ENCODE measurements around the gene CD151.

Gene CD151

DNA sequence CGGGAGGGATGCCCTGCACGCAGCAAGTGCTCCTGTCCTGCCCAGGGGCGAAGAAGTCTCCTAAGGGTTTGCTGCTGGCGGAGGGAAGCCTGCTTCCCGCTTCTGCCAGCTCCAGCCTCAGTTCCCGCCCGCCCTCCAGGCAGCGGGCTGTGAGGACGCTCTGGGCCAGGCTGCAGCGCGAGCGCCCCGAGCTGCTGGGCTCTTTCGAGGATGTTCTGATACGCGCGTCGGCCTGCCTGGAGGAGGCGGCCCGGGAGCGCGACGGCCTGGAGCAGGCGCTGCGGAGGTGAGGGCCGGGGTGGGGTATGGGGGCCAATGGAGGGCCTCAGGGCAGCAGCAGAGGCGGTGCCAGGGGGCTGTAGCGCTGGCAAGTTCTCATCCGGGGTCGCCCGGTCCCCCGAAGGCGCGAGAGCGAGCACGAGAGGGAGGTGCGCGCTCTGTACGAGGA lies 2.9 kb upstream of the CD151 start:
- DNase-seq, result no peak

DNA sequence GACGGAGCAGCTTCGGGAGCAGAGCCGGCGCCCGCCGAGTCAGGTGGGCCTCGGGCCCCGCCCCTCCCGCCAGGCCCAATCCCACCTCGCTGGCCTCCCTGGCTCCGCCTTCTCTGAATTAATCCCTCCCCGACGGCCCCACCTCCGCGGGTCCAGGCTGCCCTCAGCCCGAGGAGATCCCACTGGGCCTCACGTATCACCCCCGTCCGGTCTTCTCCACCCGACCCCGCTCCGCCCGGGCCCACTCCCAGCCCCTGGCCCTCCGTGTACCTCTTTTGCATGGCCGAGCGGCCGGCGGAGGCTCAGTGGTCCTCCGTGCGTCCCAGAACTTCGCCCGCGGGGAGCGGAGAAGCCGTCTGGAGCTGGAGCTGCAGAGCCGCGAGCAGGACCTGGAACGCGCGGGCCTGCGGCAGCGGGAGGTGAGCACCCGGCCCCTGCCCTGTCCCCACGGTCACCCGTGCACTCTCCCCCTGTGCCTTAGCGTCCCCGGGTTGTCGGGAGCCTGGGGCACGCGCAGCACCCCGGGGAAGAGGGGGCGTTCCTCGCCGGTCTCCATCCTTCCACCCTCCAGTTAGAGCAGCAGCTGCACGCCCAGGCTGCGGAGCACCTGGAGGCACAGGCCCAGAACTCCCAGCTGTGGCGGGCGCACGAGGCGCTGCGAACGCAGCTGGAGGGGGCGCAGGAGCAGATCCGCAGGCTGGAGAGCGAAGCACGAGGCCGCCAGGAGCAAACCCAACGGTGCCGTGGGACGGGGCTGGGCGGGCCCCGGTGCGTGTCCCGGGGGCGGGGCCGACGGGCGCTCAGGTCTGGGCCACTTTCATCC lies 2.2 kb upstream of the CD151 start:
- no peak for DNase-seq

DNA sequence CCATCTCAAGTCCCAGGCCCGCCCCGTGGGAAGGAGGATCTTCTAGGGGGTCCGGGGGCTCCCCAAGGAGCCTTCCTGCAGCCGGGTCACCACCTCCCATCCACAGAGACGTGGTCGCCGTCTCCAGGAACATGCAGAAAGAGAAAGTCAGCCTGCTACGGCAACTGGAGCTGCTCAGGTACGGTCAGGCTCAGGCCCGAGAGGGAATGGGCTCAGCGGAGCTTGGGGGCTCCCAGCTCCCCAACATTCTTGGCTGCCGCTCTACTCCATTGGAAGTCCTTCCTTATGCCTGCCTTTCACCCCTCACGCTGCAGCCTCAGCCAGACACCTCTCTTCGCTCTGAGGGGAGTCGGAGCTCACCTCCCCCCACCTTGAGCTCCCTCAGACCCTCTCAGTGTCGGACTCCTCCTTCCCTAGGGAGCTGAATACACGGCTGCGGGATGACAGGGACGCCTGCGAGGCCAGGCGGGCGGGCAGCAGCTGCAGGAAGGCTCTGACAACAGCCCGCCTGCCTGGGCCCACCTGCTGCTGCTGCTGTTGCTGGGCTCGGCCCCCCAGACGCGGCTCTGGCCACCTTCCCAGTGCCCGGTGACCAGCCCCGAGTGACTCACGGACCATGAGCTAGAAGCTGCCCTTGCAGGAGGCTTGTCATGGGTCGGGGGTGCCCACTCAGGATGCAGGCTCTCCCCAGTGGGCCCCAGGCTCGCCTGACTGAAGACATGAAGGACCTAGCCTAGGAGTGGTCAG lies 1.5 kb upstream of the CD151 start:
- DNase-seq, result no peak

DNA sequence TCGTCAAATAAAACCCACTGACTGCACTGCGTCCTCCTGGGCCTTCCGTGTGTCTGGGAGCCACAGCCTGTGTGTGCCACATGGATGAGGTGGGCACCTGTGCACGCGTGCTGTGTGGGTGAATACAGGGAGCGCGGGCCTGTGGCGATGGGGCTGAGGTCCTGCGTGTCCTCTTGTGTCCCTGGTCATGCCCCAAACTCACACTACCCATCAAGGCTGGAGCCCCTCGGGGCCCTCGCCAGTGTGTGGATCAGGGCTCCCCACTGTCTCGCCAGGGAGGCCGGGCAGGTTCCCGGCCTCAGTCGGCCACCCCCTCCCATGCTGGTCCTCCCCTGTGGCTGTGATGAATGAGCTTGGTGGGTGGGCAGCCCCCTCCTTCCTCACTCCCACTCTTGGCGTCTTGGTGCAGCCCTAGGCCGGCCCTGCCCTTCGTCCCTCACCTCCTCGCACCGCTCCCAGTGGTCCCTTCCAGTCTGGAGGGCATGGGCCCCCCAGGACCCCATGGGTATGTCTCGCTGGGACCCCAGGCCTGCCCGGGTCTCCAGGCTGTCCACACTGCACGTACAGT lies 707 bp upstream of the CD151 start:
- DNase-seq, result no peak

DNA sequence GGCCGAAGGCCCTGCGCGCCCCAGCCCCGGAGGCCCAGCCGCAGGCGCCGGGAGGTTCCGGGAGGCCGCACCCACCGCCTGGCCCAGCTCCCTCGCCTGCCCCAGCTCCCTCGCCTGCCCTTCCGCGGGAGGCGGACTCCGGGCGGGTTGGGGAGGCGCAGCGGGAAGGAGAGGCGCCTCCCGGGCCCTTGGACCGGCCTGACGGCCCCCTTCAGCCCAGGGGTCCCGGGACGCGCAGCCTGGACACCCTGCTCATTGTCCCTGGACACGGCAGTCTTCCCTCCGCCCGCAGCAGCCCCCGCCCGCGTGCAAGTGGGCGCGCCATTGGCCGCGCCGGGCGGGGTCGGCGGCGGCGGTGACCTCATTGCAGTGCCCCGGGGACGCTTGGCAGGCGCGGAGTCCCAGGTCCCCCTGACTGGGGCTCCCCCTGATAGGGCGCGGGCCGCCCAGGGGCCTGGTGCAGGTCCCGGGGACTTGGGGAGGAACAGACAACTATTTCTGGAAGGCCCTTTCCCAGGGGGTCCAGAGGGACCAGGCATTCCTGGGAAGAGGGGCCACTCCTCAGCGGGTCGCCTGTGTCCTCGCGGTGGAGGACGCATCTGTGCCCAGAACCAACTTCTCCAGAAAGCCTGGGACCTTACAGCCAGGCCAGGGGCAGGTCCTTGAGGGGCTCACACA lies 501 bp downstream of the CD151 start:
- no peak for DNase-seq

GRCh38 chr11:833849-834311 lies 1.1 kb downstream of the CD151 start:
- DNase-seq, result no peak

DNA sequence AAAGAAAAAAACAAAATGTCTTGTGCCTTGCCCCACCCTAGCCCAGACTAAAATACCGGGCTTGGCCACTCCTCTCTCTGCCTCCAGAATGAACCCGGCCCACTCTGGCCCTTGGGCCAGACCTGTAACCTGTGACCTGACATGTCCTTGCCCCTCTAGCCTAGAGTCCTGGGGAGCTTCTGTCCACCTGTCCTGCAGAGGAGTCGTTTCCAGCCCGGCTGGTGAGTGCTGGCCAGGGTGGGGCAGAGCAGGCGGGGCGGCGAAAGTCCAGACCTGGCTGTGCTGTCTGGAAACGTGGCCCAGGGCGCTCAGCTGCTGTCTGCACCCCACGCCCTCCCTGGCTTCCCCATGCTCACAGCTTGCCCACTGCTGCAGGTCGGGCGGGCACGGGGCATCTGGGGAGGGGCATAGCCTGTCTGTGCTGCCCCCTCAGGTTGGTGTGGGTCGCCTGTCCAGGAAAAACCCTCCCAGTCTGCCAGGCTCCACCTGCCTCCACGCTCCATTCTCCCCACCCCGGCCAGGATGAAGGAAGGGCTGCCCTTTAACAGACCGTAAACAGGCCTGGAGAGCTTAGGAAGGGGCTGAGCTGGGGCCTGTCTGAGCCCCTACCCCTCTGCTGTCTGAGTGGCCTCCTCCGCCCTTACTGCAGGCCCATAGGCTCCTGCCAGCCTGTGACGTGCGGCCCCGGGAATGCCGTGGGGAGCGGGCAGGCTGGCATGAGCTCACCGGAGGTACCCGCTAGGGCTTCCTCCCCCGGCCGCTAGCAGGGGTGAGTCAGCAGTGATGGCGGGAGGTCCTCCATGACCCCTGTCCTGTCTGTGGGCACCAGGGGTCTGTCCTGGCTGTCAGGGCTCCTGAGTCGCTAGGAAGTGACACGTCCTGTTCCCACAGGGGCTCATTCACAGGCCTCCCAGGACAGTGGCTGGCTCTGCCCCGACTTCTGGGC lies 1.9 kb downstream of the CD151 start:
- peak; percentile 97 for DNase-seq

DNA sequence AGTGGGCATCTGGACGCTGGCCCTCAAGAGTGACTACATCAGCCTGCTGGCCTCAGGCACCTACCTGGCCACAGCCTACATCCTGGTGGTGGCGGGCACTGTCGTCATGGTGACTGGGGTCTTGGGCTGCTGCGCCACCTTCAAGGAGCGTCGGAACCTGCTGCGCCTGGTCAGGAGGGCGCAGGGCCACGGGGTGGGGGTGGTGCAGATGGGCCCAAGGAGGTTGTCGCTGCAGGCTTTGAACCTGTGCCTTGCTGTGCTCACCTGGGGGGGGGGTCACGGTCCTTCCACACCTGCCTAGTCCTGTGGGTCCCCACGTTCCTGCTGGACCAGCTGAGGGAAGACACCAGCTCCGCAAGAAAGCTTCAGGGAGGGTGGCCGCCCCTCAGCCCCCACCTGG lies 3.5 kb downstream of the CD151 start:
- no peak for DNase-seq

DNA sequence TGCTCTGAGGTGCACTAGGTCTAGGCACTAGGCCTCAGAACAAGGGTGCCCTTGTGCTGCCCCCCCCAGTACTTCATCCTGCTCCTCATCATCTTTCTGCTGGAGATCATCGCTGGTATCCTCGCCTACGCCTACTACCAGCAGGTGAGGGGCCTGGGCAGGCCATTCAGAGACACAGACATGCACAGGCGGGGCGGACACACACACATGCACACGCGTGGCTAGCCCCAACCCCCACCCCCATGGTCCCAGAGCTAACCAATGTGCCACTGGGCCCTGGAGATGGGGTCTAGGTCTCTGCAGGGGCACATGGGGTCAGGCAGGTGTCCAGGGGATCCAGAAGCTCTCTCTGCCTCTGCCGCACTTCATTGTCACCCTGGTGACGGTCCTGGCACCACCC lies 3.9 kb downstream of the CD151 start:
- no peak for DNase-seq

- DNase-seq, result no peak
These were observed 4.6 kb downstream of the CD151 start for GRCh38 chr11:837189-837989.

DNA sequence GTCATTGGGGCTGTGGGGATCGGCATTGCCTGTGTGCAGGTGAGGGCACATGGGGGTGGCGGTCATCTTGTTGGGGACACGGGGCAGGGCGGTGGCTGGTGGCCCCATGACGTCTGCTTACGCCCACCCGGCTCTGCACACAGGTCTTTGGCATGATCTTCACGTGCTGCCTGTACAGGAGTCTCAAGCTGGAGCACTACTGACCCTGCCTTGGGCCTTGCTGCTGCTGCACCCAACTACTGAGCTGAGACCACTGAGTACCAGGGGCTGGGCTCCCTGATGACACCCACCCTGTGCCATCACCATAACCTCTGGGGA lies 5.2 kb downstream of the CD151 start:
- no peak for DNase-seq

GRCh38 chr11:838441-839279 lies 5.9 kb downstream of the CD151 start:
- peak; percentile 96 for DNase-seq

DNA sequence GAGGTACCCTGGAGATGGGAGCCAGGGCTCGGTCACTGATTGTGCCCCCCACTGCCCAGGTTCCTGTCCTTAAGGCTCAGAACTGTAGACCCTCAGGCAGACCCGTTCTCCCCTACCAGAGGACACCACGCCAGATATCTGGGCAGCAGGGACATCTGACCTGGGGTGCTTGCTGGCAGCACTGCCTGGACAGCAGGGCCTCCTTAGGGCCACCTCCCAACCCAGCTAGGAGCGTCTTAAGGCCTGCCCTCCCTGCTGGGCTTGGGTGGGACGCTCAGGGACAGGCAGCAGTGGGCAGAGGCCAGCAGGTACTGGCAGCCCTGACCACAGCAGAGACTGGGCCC lies 6.5 kb downstream of the CD151 start:
- DNase-seq, result no peak

DNA sequence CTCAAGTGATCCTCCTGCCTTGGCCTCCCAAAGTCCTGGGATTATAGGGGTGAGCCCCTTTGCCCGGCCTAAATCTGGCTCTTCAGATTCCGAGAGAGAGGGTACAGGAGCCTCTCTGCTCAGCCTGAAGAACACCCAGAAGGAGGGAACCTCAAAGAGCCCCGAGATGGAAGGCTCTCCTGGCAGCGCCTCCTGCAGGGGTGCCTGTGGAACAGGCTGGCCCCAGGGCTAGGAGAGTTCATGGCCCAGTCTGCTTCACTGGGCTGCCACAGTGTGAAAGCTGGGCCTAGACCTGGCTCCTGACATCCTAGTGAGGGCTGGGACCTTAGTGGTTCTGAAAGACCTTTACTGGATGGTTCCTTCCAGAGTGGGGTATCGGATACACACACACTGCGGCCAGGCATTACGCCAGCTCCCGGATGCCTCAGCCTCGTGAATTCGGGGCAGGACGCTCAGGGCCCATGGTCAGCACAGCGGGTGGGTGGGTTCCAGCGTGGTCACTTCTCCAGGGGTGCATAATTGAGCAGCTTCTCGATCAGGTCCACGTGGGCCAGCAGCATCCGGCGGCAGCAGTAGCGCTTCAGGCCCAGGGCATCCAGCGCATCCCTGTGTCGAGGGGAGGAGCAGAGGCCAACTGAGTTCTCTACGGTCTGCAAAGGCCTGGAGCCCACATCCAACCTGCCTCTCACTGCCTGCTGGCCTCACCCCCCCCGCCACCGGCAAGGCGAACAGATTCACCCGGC lies 7.3 kb downstream of the CD151 start:
- DNase-seq, result peak; percentile 93

GRCh38 chr11:841981-842369 lies 9.2 kb downstream of the CD151 start:
- DNase-seq, result no peak

DNA sequence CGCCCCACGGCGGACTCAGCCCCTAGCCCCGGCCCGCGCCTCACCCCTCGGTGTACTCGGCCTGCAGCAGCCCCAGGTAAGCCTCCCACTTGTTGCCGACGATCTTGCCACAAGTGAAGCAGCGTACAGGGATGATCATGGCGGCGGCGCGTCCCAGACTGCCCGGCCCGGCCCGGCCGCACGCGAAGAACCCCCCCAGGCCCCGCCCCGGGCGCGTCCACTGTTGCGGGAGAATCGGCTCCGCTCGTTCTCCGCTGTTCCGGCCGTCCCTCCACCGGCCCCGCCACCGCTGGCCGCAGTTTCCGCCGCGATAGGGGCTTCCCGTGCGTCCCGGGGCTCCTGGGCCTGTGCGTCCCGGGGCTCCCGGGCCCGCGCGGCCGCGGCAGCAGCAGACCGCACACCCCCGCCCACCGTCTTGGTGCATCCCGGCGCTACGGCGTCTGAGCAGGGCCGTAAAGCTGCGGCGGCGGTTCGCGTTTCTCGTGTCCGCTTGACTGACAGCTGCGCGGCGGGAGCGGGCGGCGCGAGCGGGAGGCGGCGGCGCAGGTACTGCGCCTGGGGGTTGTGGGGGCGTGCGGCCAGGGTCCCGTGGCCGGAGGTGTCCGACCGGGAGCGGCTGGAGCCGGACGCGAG lies 9.7 kb downstream of the CD151 start, which contains the start of the genes POLR2L and TSPAN4:
Gene POLR2L, minus strand, starts transcription at position 160 of the 633 bp plus-strand sequence. Its CDS starts 21 bp downstream, at position 139.
Gene TSPAN4, plus strand, starts transcription at position 483 of the 633 bp plus-strand sequence. CDS start 7,453 bp downstream, outside the sequence.
- peak; percentile 93 for DNase-seq

GRCh38 chr11:843086-843734 lies 10.5 kb downstream of the CD151 start:
- DNase-seq, result no peak

Data from 8988T (cell line).